GM21381 (cell line): ENCODE data around the gene SLC30A2.

Source experiments
- ATAC-seq: cut with Tn5 transposase; IDR thresholded peaks from one replicate; pipeline ENCODE4 v1.9.1; 2021; ENCODE audit warnings: mild to moderate bottlenecking, moderate library complexity; ENCODE audit not compliant: unreplicated experiment

Gene SLC30A2

DNA sequence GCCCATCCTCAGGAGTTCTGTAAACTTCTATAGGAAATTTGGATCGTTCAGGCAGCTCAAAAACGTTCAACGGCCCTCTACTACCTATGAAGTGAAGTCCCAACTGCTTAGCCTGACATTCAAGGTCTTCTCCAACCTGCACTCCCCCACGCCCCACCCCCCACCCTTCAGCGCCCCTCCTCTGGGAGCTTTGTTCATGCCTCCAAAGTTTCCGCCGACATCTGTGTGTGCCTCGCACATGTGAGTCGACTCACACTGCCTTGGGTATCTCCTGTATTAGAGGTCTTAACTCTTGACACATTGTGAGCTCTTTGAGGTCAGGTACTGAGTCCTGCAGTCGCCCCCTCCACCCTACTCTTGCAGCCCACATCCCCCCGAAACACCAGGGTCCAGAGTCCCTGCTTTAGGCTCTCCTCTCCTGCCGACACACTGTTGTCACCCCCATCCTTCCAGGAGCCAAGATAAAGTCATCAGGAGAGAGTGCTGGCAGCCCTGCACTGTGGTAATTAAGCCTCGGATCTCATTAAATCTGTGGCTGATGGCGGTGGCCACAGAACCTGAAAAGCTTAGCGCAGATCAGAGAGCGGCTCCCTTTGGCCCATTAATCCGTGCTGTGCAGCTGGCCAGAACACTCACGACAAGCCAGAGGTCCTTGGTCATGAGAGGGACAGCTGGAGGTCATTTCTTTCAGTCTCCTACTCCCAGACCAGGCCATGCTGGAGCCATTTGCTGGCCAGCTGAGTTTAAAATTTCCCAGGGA lies 46.7 kb downstream of the SLC30A2 start:
- ATAC-seq: no peak

DNA sequence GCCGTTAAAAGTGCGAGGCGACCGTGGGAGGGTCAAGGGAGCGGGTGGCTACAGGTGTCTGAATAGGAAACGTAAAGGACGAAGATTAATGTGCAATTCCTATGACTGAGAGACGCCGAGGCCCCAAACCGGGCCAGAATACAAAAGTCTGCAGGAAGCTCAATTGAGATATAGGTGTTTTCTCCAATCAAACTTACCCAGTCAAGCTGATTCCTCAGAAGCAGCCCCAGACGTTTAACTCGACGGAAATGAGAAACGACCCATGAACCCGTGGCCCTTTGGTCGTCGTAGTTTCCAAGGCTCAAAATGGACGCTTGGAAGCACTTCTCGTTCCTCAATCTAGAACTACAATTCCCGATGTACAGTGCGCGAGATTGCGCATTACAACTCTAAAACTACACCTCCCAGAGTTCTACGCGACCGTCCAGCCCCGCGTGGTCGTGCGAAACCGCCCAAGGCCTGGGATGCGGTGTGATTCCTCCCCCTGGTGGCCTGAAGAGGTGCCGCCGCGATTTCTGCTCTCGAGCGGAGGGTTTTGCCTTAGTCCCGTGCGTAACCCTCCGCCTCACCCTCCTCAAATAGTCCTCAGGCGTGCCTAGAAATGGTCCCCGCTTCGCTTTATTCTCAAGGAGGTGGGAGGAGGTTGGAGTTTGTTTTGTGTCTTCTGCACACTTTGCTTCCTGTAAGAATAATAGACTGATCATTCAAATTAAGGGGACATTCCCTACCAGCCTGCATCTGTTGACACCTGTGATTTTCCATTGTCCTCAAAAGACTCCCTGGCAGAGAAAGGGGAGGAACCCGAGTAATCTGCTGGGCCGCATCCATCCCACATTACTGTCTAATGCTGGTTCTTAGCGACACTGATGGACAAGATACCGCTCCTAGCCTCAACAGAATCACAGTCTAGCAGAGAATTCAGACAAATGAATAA lies 47.8 kb downstream of the SLC30A2 start, which contains the start of gene PAFAH2:
PAFAH2 (minus strand) TSS at position 236 of the 934 bp plus-strand sequence. CDS start 7,247 bp downstream, outside the sequence.
- ATAC-seq: peak; percentile 97

GRCh38 chr1:25996966-25997827 lies 48.7 kb downstream of the SLC30A2 start:
- ATAC-seq: no peak

GRCh38 chr1:25994402-25995150 lies 51.3 kb downstream of the SLC30A2 start:
- no peak for ATAC-seq

GRCh38 chr1:25993197-25993951 lies 52.5 kb downstream of the SLC30A2 start:
- no peak for ATAC-seq

- no peak for ATAC-seq
These were observed 53.2 kb downstream of the SLC30A2 start for GRCh38 chr1:25992689-25993171.

DNA sequence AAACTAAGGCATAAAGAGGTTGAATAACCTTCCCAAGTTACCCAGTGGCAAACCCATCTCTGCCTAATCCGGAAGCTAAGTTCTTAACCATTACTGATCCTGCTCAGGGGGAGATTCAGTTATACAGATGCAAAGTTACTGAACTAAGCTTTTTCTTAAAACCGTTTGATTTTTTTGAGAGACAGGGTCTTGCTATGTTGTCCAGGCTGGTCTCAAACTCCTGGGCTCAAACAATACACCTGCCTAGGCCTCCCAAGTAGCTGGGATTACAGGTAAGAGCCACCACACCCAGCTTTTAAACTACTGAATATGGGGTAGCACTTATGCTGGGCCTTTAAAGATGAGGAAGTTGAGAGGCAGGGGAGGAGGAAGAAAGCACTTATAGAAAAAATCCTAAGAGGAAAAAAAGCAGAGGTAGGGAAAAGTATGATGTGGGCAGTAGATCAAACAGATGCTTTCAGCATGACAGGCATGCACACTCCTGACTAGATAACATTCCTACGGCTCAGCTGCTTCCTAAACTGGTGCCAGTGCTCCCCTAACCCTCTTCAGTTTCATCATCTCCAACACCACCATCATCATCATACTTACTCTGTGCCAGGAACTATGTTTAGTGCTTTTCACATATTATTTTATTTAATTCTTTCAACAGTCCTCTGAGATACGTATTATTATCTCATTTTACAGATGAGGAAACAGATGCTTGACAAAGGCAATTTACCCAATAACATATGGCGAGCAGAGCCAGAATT lies 53.8 kb downstream of the SLC30A2 start:
- no peak for ATAC-seq

- ATAC-seq: no peak
These were observed 55.1 kb downstream of the SLC30A2 start for GRCh38 chr1:25990702-25991395.

- ATAC-seq: no peak
These were observed 55.7 kb downstream of the SLC30A2 start for GRCh38 chr1:25990251-25990650.

- no peak for ATAC-seq
These were observed 56.3 kb downstream of the SLC30A2 start for GRCh38 chr1:25989440-25990234.

DNA sequence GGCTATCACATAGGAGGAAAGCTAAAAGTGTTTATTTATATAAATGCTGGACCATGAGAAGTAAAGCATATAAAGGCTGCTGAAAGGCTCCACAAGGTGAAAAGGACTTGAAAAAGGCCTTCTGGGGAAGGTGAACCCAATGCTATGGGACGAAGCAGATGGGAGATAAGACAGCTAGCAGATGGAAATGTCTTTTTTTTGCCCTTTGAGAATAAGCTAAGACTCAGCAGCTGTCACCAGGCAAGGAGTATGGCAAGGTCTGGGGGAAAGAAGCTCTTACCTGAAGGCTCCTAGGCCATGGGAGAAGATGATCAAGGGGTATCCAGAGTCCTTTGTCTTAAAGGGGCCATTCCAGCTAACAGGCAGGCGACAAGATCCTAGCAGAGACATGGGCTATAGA lies 58.0 kb downstream of the SLC30A2 start:
- no peak for ATAC-seq
